GM23338 (cell line): ENCODE data around the gene GOLT1A. TPM values are rescaled to one million over a fixed set of nuclear protein-coding genes. Genes with fewer than 3 reads are reported as not detected.
"Not testable (repeated sequence)": the region's sequence is repeated elsewhere in the genome, so short reads cannot be mapped to it uniquely, and the experiment has no call there.

Experiments used
- ATAC-seq: fragments of 200-7000 bp; cut with Tn5 transposase; 3 replicates; pipeline ENCODE4 v1.9.1; 2020
- DNase-seq: peaks from one replicate; pipeline ENCODE4 v3.0.0-alpha.2; 2015; ENCODE audit warnings: low spot score
- H2AFZ ChIP-seq: fragments of 200-600 bp; sonication (generic); 2 replicates; pipeline ENCODE4 v1.8.0; 2016; ENCODE audit warnings: antibody characterized with exemption, mild to moderate bottlenecking, moderate library complexity
- H3F3A ChIP-seq: fragments of 200-600 bp; sonication (generic); replicated peaks from 2 replicates; pipeline ENCODE4 v1.8.0; 2017; ENCODE audit warnings: antibody characterized with exemption, mixed run types, low read depth
- H3K27ac ChIP-seq: fragments of 200-600 bp; sonication (generic); 2 replicates; pipeline ENCODE4 v1.6.1; 2016; ENCODE audit warnings: low read depth
- H3K27me3 ChIP-seq: fragments of 200-600 bp; sonication (generic); 2 replicates; pipeline ENCODE4 v1.8.0; 2016; ENCODE audit warnings: mild to moderate bottlenecking, mixed run types, moderate library complexity; ENCODE audit not compliant: insufficient read depth
- H3K36me3 ChIP-seq: fragments of 200-600 bp; sonication (generic); 2 replicates; pipeline ENCODE4 v1.8.0; 2016; ENCODE audit warnings: mild to moderate bottlenecking; ENCODE audit not compliant: insufficient read depth
- H3K4me1 ChIP-seq: fragments of 200-600 bp; sonication (generic); 2 replicates; pipeline ENCODE4 v1.8.0; 2016; ENCODE audit warnings: mild to moderate bottlenecking, moderate library complexity; ENCODE audit not compliant: insufficient read depth
- H3K4me2 ChIP-seq: fragments of 200-600 bp; sonication (generic); 2 replicates; pipeline ENCODE4 v1.7.1; 2017; ENCODE audit warnings: mixed run types
- H3K4me3 ChIP-seq: fragments of 200-600 bp; sonication (generic); 2 replicates; pipeline ENCODE4 v1.6.1; 2016; ENCODE audit warnings: mixed run types
- H3K79me2 ChIP-seq: fragments of 200-600 bp; sonication (generic); replicated peaks from 2 replicates; pipeline ENCODE4 v1.8.0; 2017; ENCODE audit warnings: mild to moderate bottlenecking; ENCODE audit not compliant: insufficient read depth
- H3K9me2 ChIP-seq: fragments of 200-600 bp; sonication (generic); 2 replicates; pipeline ENCODE4 v1.8.0; 2017; ENCODE audit not compliant: insufficient read depth
- H4K20me1 ChIP-seq: fragments of 200-600 bp; sonication (generic); replicated peaks from 2 replicates; pipeline ENCODE4 v1.8.0; 2017; ENCODE audit warnings: mild to moderate bottlenecking; ENCODE audit not compliant: insufficient read depth
- H3K27ac Mint-ChIP-seq: 2 replicates; pipeline ENCODE4 v1.8.0; 2020; ENCODE audit warnings: inconsistent platforms, mild to moderate bottlenecking, moderate library complexity, mixed read lengths
- H3K27me3 Mint-ChIP-seq: 3 replicates; pipeline ENCODE4 v1.8.0; 2022; ENCODE audit warnings: low read depth, mild to moderate bottlenecking, moderate library complexity, mixed read lengths, inconsistent platforms; ENCODE audit not compliant: insufficient read depth, poor library complexity
- H3K36me3 Mint-ChIP-seq: 3 replicates; pipeline ENCODE4 v1.8.0; 2021; ENCODE audit warnings: low read depth, mild to moderate bottlenecking, inconsistent platforms, moderate library complexity, mixed read lengths
- H3K4me1 Mint-ChIP-seq: 3 replicates; pipeline ENCODE4 v1.8.0; 2020; ENCODE audit warnings: mild to moderate bottlenecking, inconsistent platforms, mixed read lengths
- H3K4me3 Mint-ChIP-seq: 3 replicates; pipeline ENCODE4 v1.8.0; 2021; ENCODE audit warnings: moderate library complexity, mild to moderate bottlenecking, inconsistent platforms, mixed read lengths
- H3K9me3 Mint-ChIP-seq: 3 replicates; pipeline ENCODE4 v1.8.0; 2020; ENCODE audit warnings: moderate library complexity, mild to moderate bottlenecking, inconsistent platforms, mixed read lengths
- CREB1 ChIP-seq: fragments of 250-450 bp; sonication (Bioruptor Pico); IDR thresholded peaks from 2 replicates; pipeline ENCODE4 v1.5.0; 2020; ENCODE audit warnings: low read depth, mild to moderate bottlenecking, moderate library complexity
- EZH2phosphoT487 ChIP-seq: fragments of 200-600 bp; sonication (generic); IDR thresholded peaks from one replicate; pipeline ENCODE4 v1.8.1; 2018; ENCODE audit warnings: antibody characterized with exemption; ENCODE audit not compliant: unreplicated experiment
- NANOG ChIP-seq: IDR thresholded peaks from 2 replicates; pipeline ENCODE4 v1.6.1; 2016; ENCODE audit warnings: antibody characterized with exemption, borderline replicate concordance
- POLR2AphosphoS5 ChIP-seq: IDR thresholded peaks from 2 replicates; pipeline ENCODE4 v1.6.1; 2016; ENCODE audit warnings: antibody characterized with exemption, low read depth
- ZNF114 ChIP-seq: fragments of 250-450 bp; sonication (Bioruptor Pico); IDR thresholded peaks from 2 replicates; pipeline ENCODE4 v1.5.0; 2020; ENCODE audit warnings: mild to moderate bottlenecking, moderate library complexity
- ZNF462 ChIP-seq: fragments of 250-450 bp; sonication (Bioruptor Pico); IDR thresholded peaks from 2 replicates; pipeline ENCODE4 v1.5.0; 2020; ENCODE audit warnings: mild to moderate bottlenecking, moderate library complexity
- polyA plus RNA-seq: library from polyadenylated mRNA; unstranded; fragments of >200 nt; fragmentation: Nextera tagmentation; extraction: Ambion mirVana; gene quantifications from 2 replicates; pipeline ENCODE4 v1.2.1, GENCODE V29; 2016
- total RNA-seq: library from RNA; depleted of rRNA; stranded (reverse); fragments of >200 nt; shearing (Covaris generic); gene quantifications from 2 replicates; pipeline ENCODE4 v1.2.3, GENCODE V29; 2014
- TF ChIP-seq, protein P1 (sequence below): IDR thresholded peaks from 2 replicates; pipeline ENCODE4 v1.6.1; 2016; ENCODE audit warnings: antibody characterized with exemption

Gene GOLT1A
- total and polyA plus RNA-seq, 2 experiments from 2014 or later: 3.0 to 7.2 TPM

- TF ChIP-seq ZNF462 (CRISPR knock-in tag): no peak
- no peak for TF ChIP-seq ZNF114 (CRISPR knock-in tag)
- TF ChIP-seq, protein P1, sequence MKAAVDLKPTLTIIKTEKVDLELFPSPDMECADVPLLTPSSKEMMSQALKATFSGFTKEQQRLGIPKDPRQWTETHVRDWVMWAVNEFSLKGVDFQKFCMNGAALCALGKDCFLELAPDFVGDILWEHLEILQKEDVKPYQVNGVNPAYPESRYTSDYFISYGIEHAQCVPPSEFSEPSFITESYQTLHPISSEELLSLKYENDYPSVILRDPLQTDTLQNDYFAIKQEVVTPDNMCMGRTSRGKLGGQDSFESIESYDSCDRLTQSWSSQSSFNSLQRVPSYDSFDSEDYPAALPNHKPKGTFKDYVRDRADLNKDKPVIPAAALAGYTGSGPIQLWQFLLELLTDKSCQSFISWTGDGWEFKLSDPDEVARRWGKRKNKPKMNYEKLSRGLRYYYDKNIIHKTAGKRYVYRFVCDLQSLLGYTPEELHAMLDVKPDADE: no peak
- TF ChIP-seq POLR2AphosphoS5: no peak
- TF ChIP-seq NANOG: no peak
- no peak for TF ChIP-seq EZH2phosphoT487
- no peak for TF ChIP-seq CREB1 (CRISPR knock-in tag)
Observed at GRCh38 chr1:204240233-204240632, 26.4 kb upstream of the GOLT1A start (continued).

DNA sequence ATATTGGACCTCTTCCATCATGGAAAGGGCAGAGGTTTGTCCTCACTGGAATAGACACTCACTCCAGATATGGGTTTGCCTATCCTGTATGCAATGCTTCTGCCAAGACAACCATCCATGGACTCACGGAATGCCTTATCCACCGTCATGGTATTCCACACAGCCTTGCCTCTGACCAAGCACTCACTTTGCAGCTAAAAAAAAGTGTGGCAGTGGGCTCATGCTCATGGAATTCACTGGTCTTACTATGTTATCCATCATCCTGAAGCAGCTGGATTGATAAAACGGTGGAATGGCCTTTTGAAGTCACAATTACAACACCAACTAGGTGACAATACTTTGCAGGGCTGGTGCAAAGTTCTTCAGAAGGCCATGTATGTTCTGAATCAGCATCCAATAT is 25.6 kb upstream of the GOLT1A start:
- H3K36me3 Mint-ChIP-seq: peaks cover 62% of the 10 kb centered on the region
- H3K4me1 Mint-ChIP-seq: not testable (repeated sequence)

GRCh38 chr1:204238520-204238919 is 24.7 kb upstream of the GOLT1A start:
- H3F3A ChIP-seq, H3K4me3 Mint-ChIP-seq, H3K27me3 Mint-ChIP-seq, DNase-seq, H4K20me1 ChIP-seq, H3K4me1 Mint-ChIP-seq, H3K9me2 ChIP-seq, H3K4me2 ChIP-seq, H3K4me3 ChIP-seq, H2AFZ ChIP-seq, H3K9me3 Mint-ChIP-seq, H3K27ac Mint-ChIP-seq, H3K79me2 ChIP-seq, H3K4me1 ChIP-seq, H3K27me3 ChIP-seq, H3K27ac ChIP-seq, ATAC-seq, H3K36me3 ChIP-seq: not testable (repeated sequence)
- H3K36me3 Mint-ChIP-seq: peaks cover 66% of the 10 kb centered on the region

More for the DNA sequence above, 25.6 kb upstream of the GOLT1A start:
- DNase-seq, H3K79me2 ChIP-seq, H3K9me3 Mint-ChIP-seq, H3K4me2 ChIP-seq, H3K27me3 Mint-ChIP-seq, H4K20me1 ChIP-seq, H2AFZ ChIP-seq, H3K27ac Mint-ChIP-seq, H3K4me3 Mint-ChIP-seq, H3K36me3 ChIP-seq, H3K27ac ChIP-seq, H3K4me3 ChIP-seq, H3K27me3 ChIP-seq, H3K9me2 ChIP-seq, ATAC-seq, H3K4me1 ChIP-seq, H3F3A ChIP-seq: not testable (repeated sequence)

GRCh38 chr1:204237515-204237914 is 23.7 kb upstream of the GOLT1A start:
- not testable (repeated sequence) for H3K4me3 Mint-ChIP-seq, H3K4me2 ChIP-seq, H3K4me1 ChIP-seq, H3K79me2 ChIP-seq, H3K27me3 ChIP-seq, H3K9me2 ChIP-seq, H3K27ac ChIP-seq, H4K20me1 ChIP-seq, H3K27me3 Mint-ChIP-seq, H3K4me1 Mint-ChIP-seq, H3K9me3 Mint-ChIP-seq, H3K27ac Mint-ChIP-seq, H3K36me3 ChIP-seq, H3F3A ChIP-seq, ATAC-seq, DNase-seq, H2AFZ ChIP-seq, H3K4me3 ChIP-seq
- peaks cover 68% of the 10 kb centered on the region for H3K36me3 Mint-ChIP-seq
